ENCODE measurements around the gene LMNA.

LMNA gene

GRCh38 chr1:156155756-156156510 is 41.4 kb downstream of the LMNA start:
- ChIA-PET POLR2A (ENCODE audit: low non-redundant PET) (no interaction called here), CTCF (interaction anchor here (0.5 to 0.6 kb wide), 2 partner anchors 12 to 69 kb away, joined by 3 read pairs; no protein-coding TSS in a partner anchor)
- DNase-seq (ENCODE audit: low spot score), result no peak
- H3K27ac ChIP-seq, result no peak overlapping the region
- TF ChIP-seq, protein P1, sequence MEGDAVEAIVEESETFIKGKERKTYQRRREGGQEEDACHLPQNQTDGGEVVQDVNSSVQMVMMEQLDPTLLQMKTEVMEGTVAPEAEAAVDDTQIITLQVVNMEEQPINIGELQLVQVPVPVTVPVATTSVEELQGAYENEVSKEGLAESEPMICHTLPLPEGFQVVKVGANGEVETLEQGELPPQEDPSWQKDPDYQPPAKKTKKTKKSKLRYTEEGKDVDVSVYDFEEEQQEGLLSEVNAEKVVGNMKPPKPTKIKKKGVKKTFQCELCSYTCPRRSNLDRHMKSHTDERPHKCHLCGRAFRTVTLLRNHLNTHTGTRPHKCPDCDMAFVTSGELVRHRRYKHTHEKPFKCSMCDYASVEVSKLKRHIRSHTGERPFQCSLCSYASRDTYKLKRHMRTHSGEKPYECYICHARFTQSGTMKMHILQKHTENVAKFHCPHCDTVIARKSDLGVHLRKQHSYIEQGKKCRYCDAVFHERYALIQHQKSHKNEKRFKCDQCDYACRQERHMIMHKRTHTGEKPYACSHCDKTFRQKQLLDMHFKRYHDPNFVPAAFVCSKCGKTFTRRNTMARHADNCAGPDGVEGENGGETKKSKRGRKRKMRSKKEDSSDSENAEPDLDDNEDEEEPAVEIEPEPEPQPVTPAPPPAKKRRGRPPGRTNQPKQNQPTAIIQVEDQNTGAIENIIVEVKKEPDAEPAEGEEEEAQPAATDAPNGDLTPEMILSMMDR (conservative IDR thresholded peaks at IDR 0.05; ENCODE audit: low read depth), result no peak

DNA sequence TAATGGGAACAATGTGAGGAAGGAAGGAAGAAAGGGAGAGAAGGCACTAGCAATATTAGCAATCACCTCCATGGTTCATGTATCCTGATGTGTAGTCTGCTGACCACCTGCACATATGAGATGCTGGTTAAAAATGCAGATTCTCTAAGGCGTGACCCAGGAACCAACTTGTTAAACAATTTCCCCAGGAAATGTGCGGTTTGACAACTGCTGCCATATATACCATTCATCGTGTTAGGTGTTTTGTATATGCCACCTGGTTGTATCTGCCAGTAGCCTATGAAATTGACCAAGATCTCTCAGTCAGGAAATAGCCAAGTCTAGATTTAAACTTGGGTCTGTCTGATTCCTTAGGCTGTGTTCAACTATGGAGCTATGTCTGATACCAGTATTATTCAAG is 43.0 kb downstream of the LMNA start:
- ChIA-PET CTCF (no interaction called here), POLR2A (ENCODE audit: low non-redundant PET) (no interaction called here)
- H3K27ac ChIP-seq, result no peak overlapping the region
- no peak for DNase-seq (ENCODE audit: low spot score)
- TF ChIP-seq, protein P1 (conservative IDR thresholded peaks at IDR 0.05; ENCODE audit: low read depth), result no peak

DNA sequence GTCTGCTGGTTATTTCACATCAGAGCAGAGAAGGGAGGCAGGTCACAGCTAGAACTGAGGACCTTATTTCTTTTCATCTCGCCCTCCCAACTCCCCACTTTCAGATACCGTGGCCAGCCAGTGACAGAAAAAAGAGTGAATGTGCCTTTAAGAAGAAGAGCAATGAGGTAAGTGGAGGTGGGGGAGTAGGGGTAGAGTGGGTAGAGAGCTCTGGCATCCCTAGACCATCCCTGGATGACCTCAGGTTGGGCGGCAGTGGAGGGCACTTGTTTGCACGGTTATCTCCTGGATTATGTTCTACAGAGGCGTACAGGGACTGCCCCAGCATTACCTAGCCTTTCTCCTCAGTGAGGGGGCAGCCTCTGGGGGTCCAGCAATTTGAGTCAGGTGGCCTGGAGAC is 43.5 kb downstream of the LMNA start:
- TF ChIP-seq, protein P1 (conservative IDR thresholded peaks at IDR 0.05; ENCODE audit: low read depth), result no peak
- POLR2A ChIA-PET (ENCODE audit: low non-redundant PET), result no interaction called here
- DNase-seq (ENCODE audit: low spot score), result no peak
- CTCF ChIA-PET, result interaction anchor here (0.6 to 0.7 kb wide), 2 partner anchors 42 to 484 kb away, joined by 3 to 4 read pairs; no protein-coding TSS in a partner anchor
- no peak overlapping the region for H3K27ac ChIP-seq

DNA sequence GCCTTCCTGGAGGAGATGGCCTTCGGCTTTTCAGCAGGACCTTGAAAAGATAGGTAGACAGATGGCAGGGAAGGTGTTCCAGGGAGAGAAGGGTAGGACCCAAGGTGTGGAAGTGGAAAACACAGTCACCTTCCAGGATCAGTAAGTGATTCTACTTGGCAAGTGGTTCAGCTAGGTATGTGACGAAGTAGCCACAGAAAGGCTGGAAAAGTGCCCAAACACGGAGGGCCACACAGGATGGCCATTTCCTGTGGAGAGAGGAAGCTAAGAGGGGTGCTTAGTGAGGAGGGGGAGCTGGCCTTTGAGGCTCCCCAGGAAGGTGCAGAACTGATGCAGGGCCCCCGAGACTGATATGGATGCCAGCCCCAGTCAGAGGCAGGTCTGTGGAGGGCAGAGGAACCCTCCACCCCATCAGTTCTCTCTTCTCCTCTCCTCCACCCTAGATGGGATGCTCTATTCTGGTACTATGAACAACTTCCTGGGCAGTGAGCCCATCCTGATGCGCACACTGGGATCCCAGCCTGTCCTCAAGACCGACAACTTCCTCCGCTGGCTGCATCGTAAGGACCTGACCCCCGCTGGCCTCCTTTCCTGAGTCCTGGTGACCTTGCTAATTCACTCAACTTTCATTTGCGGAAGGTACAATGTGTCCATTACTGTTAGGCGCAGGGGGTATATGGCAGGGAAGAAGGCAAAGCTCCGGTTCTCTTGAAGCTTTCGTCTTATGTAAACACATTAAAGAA is 45.7 kb downstream of the LMNA start:
- no peak for DNase-seq (ENCODE audit: low spot score)
- TF ChIP-seq, protein P1 (conservative IDR thresholded peaks at IDR 0.05; ENCODE audit: low read depth), result no peak
- H3K27ac ChIP-seq, result no peak overlapping the region
- ChIA-PET CTCF (no interaction called here), POLR2A (ENCODE audit: low non-redundant PET) (no interaction called here)

GRCh38 chr1:156160743-156161171 is 46.2 kb downstream of the LMNA start:
- CTCF ChIA-PET, result interaction anchor here (0.6 kb wide), 1 partner anchor 99 kb away, joined by 5 read pairs; no protein-coding TSS in a partner anchor
- H3K27ac ChIP-seq, result no peak overlapping the region
- DNase-seq (ENCODE audit: low spot score), result no peak

GRCh38 chr1:156162430-156163037 is 48.0 kb downstream of the LMNA start:
- DNase-seq (ENCODE audit: low spot score), result no peak
- no peak overlapping the region for H3K27ac ChIP-seq
- TF ChIP-seq, protein P1 (conservative IDR thresholded peaks at IDR 0.05; ENCODE audit: low read depth), result no peak
- POLR2A ChIA-PET (ENCODE audit: low non-redundant PET), result no interaction called here
- CTCF ChIA-PET, result interaction anchor here (0.6 to 1.4 kb wide), 2 partner anchors 72 to 1108 kb away, joined by 3 read pairs; no protein-coding TSS in a partner anchor

More at GRCh38 chr1:156160743-156161171, 46.2 kb downstream of the LMNA start:
- TF ChIP-seq, protein P1 (conservative IDR thresholded peaks at IDR 0.05; ENCODE audit: low read depth), result no peak
- POLR2A ChIA-PET (ENCODE audit: low non-redundant PET), result no interaction called here

Measured in RWPE1 (cell line).